OCI-LY3 (cell line): Measurements from ENCODE around the gene CCDC78.

Experiments
- EZH2phosphoT487 ChIP-seq: fragments of 200-600 bp; shearing (Covaris generic); IDR thresholded peaks from 2 replicates; pipeline ENCODE4 v1.6.1; 2018; ENCODE audit warnings: antibody characterized with exemption, mixed run types, low read depth
- TF ChIP-seq, protein P1 (sequence below): fragments of 200-600, 300-600 bp; sonication (generic); IDR thresholded peaks from 2 replicates; pipeline ENCODE4 v1.5.1; 2014; ENCODE audit warnings: antibody characterized with exemption, low read length, low read depth

DNA sequence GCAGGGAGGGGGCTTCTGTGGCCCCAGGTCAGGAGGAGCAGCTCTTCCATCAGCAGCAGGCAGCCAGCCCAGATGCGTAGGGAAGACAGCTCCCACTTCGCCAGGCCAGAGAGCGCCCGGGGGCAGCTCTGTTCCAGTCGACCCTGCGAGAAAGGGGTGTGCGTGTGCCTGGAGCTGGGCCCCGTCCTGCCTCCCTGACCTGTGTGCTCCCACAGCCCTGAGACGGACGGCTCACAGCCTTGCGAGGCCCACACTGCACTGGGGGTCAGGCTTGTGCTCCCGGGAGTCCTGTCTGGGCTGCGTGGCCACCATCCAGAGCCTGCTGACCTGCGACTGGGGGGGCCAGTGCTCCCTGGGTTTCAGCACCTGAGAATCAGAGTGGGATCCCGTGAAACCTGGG is 33.8 kb upstream of the CCDC78 start:
- TF ChIP-seq, protein P1, sequence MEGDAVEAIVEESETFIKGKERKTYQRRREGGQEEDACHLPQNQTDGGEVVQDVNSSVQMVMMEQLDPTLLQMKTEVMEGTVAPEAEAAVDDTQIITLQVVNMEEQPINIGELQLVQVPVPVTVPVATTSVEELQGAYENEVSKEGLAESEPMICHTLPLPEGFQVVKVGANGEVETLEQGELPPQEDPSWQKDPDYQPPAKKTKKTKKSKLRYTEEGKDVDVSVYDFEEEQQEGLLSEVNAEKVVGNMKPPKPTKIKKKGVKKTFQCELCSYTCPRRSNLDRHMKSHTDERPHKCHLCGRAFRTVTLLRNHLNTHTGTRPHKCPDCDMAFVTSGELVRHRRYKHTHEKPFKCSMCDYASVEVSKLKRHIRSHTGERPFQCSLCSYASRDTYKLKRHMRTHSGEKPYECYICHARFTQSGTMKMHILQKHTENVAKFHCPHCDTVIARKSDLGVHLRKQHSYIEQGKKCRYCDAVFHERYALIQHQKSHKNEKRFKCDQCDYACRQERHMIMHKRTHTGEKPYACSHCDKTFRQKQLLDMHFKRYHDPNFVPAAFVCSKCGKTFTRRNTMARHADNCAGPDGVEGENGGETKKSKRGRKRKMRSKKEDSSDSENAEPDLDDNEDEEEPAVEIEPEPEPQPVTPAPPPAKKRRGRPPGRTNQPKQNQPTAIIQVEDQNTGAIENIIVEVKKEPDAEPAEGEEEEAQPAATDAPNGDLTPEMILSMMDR: no peak
- no peak for TF ChIP-seq EZH2phosphoT487
